GM12878 (cell line): ENCODE results near the gene SH3GL3. TPM values are rescaled to one million over a fixed set of nuclear protein-coding genes. Genes with fewer than 3 reads are reported as not detected.

ENCODE experiments used
- ATAC-seq: fragments of 200-7000 bp; cut with Tn5 transposase; 3 replicates; pipeline ENCODE4 v1.9.1; 2020; ENCODE audit warnings: mild to moderate bottlenecking, moderate library complexity
- BruUV-seq: library from RNA; stranded (reverse); fragments of 400-500 nt; replicated peaks from 2 replicates; lab custom pipeline; 2021; lab: Mats Ljungman, UMichigan
- CTCF ChIA-PET: fragments of 300-600 bp; sonication (Branson Sonifier 250); formaldehyde crosslinking; extraction: SDS; loops from one replicate; lab custom pipeline; 2021; ENCODE audit warnings: inconsistent platforms; lab: Yijun Ruan, JAX
- POLR2A ChIA-PET: fragments of 350-600 bp; formaldehyde crosslinking; extraction: SDS; loops from one replicate; lab custom pipeline; 2021; ENCODE audit warnings: inconsistent platforms; lab: Charles Lee
- RAD21 ChIA-PET: fragments of 300-600 bp; sonication (Branson Sonifier 250); formaldehyde crosslinking; loops from one replicate; lab custom pipeline; 2023; ENCODE audit warnings: antibody characterized with exemption; ENCODE audit not compliant: unreplicated experiment; lab: Charles Lee
- SMC1A ChIA-PET: fragments of 300-600 bp; sonication (Branson Sonifier 250); formaldehyde crosslinking; loops from one replicate; lab custom pipeline; 2023; ENCODE audit not compliant: unreplicated experiment, uncharacterized antibody; lab: Charles Lee
- DNase-seq: peaks from one replicate; pipeline ENCODE4 v3.0.0-alpha.2; 2011; ENCODE audit warnings: low read depth, low spot score
- FAIRE-seq: peaks from 3 replicates; lab custom pipeline; 2011; peaks lifted over from hg19 to GRCh38; lab: Jason Lieb, UNC
- H2AFZ ChIP-seq: 2 replicates; pipeline ENCODE4 v1.6.0; 2011; ENCODE audit warnings: low read depth, low read length, control low read depth; ENCODE audit not compliant: control insufficient read depth
- H3K27ac ChIP-seq: 2 replicates; pipeline ENCODE4 v1.5.1; 2011; ENCODE audit warnings: control low read depth; ENCODE audit not compliant: control insufficient read depth, insufficient read depth
- H3K27me3 ChIP-seq, 2 experiments: replicated peaks in 1 of 2; 2 replicates each; pipeline versions ENCODE4 v1.6.0 to v1.6.1; 2011; ENCODE audit warnings: low read length in 1 of 2; ENCODE audit not compliant: control insufficient read depth in 2 of 2, insufficient read depth in 2 of 2
- H3K36me3 ChIP-seq, 2 experiments: 2 replicates each; pipeline ENCODE4 v1.5.1; 2011; ENCODE audit warnings: low read length in 1 of 2; ENCODE audit not compliant: control insufficient read depth in 2 of 2, insufficient read depth in 2 of 2
- H3K4me1 ChIP-seq: 2 replicates; pipeline ENCODE4 v1.6.1; 2011; ENCODE audit warnings: mild to moderate bottlenecking, low read length, moderate library complexity, mixed read lengths; ENCODE audit not compliant: control insufficient read depth, insufficient read depth
- H3K4me2 ChIP-seq: 2 replicates; pipeline ENCODE4 v1.6.0; 2011; ENCODE audit warnings: control low read depth; ENCODE audit not compliant: control insufficient read depth, insufficient read depth
- H3K4me3 ChIP-seq: fragments of 200-600 bp; sonication (generic); 2 replicates; pipeline ENCODE4 v1.5.1; 2016
- H3K79me2 ChIP-seq: 2 replicates; pipeline ENCODE4 v1.6.0; 2011; ENCODE audit warnings: low read length; ENCODE audit not compliant: control insufficient read depth, insufficient read depth
- H3K9ac ChIP-seq: 2 replicates; pipeline ENCODE4 v1.8.0; 2011; ENCODE audit warnings: low read length, control low read depth, mixed read lengths; ENCODE audit not compliant: control insufficient read depth, insufficient read depth
- H3K9me3 ChIP-seq: replicated peaks from 3 replicates; pipeline ENCODE4 v1.5.1; 2011; ENCODE audit warnings: mild to moderate bottlenecking, low read length; ENCODE audit not compliant: control insufficient read depth, insufficient read depth
- H4K20me1 ChIP-seq: 2 replicates; pipeline ENCODE4 v1.6.0; 2011; ENCODE audit not compliant: control insufficient read depth, insufficient read depth
- KLF5 ChIP-seq: fragments of 450-650 bp; IDR thresholded peaks from 2 replicates; pipeline ENCODE4 v1.6.1; 2014; ENCODE audit warnings: mild to moderate bottlenecking; ENCODE audit not compliant: partially characterized antibody
- MYC ChIP-seq: IDR thresholded peaks from 2 replicates; pipeline ENCODE4 v1.6.1; 2011; ENCODE audit warnings: mild to moderate bottlenecking, low read length, moderate library complexity, inconsistent platforms; ENCODE audit not compliant: insufficient read depth, insufficient replicate concordance, insufficient read length, severe bottlenecking
- NFYB ChIP-seq: IDR thresholded peaks from 2 replicates; pipeline ENCODE4 v1.6.1; 2011; ENCODE audit warnings: low read depth, mild to moderate bottlenecking, low read length, improper control_type of control experiment, moderate library complexity; ENCODE audit not compliant: insufficient read depth
- POLR2AphosphoS5 ChIP-seq: IDR thresholded peaks from 2 replicates; pipeline ENCODE4 v1.6.1; 2011; ENCODE audit warnings: mild to moderate bottlenecking, low read length, inconsistent platforms
- SIN3A ChIP-seq: IDR thresholded peaks from 2 replicates; pipeline ENCODE4 v1.6.1; 2012; ENCODE audit warnings: low read depth, low read length, improper control_type of control experiment
- SPI1 ChIP-seq: IDR thresholded peaks from 2 replicates; pipeline ENCODE4 v1.6.1; 2011; ENCODE audit warnings: low read depth, mild to moderate bottlenecking, low read length, moderate library complexity, borderline replicate concordance; ENCODE audit not compliant: insufficient read depth
- YY1 ChIP-seq: IDR thresholded peaks from 2 replicates; pipeline ENCODE4 v1.6.1; 2011; ENCODE audit warnings: low read depth, mild to moderate bottlenecking, low read length
- WGBS: methylation state at CpG from one replicate; pipeline ENCODE4 v1.1.6; 2016; ENCODE audit warnings: low lambda C conversion rate; ENCODE audit not compliant: insufficient replicate concordance, insufficient coverage; ENCODE audit errors: missing lambda C conversion rate; 5-methylcytosine and 5-hydroxymethylcytosine counted together
- in situ Hi-C: fragments of 300-500 bp; cut with MboI; formaldehyde crosslinking; loops from 9 replicates; pipeline ENCODE4 v1.14.3; 2018; ENCODE audit warnings: mixed read lengths
- intact Hi-C: fragments of 100-400 bp; cut with micrococcal nuclease; formaldehyde crosslinking; loops from one replicate; pipeline ENCODE4 v1.14.2; 2022; ENCODE audit not compliant: unreplicated experiment
- polyA plus RNA-seq, 11 experiments: library from polyadenylated mRNA; depleted of rRNA in 4 of 11; unstranded in 6 of 11; stranded (reverse) in 5 of 11; fragments of >200 nt; fragmentation: Nextera tagmentation in 4 of 11; fragmentation: Illumina TruSeq in 1 of 11; extraction: Ambion mirVana in 4 of 11; extraction: Trizol in 1 of 11; gene quantifications; 1 replicate in 1 of 11; 2 replicates in 10 of 11; pipeline versions ENCODE4 v1.2.1 to v1.2.3, GENCODE V29; 2011 to 2016; ENCODE audit warnings: inconsistent platforms in 2 of 11, missing spikeins in 2 of 11, low read depth in 1 of 11
- total RNA-seq, 4 experiments: library from RNA; depleted of rRNA in 3 of 4; stranded (reverse); fragments of >200 nt in 3 of 4; fragmentation: Illumina TruSeq in 1 of 4; extraction: Trizol in 1 of 4; gene quantifications; 2 replicates each; pipeline versions ENCODE4 v1.2.1 to v1.2.3, GENCODE V29; 2013 to 2021
- TF ChIP-seq, protein P1 (sequence below): fragments of 450-650 bp; IDR thresholded peaks from 2 replicates; pipeline ENCODE4 v1.6.1; 2017; ENCODE audit warnings: mild to moderate bottlenecking, moderate library complexity
- TF ChIP-seq, protein P2 (sequence below): fragments of 450-650 bp; IDR thresholded peaks from 2 replicates; pipeline ENCODE4 v1.6.1; 2017; ENCODE audit warnings: antibody characterized with exemption, mild to moderate bottlenecking, moderate library complexity
- TF ChIP-seq, protein P3 (sequence below): fragments of 450-650 bp; IDR thresholded peaks from 2 replicates; pipeline ENCODE4 v1.6.1; 2016; ENCODE audit warnings: mild to moderate bottlenecking
- TF ChIP-seq, protein P4 (sequence below): fragments of 450-650 bp; formaldehyde crosslinking; IDR thresholded peaks from 2 replicates; pipeline ENCODE4 v1.5.0; 2022; ENCODE audit warnings: mild to moderate bottlenecking, missing genetic modification characterization

Gene SH3GL3
- total and polyA plus RNA-seq, 10 of the 15 experiments (the other 5 are each of a cell fraction or from before 2014, with no cell fraction given): not detected

DNA sequence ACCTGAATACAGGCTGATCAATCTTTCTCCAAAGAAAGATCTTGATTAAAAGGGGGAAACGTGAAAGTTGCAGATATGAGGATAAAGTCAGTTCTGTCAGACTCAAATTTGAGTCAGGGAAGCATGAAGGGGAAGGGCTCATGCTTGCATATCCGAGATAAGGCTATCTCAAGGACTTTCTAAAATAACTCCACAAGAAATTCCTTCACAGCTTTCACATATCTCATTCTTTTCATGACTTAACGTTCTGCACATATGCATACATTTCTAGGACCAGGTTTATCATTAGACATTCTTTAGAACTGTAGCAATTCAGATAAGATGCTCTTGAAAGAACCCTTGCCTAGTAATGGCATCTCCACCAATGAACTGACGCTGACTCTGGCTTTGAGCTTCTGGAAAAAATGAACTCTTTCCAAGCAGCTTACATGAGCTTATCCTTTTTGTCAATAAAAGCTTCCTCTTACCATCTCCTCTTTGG is 15.9 kb downstream of the SH3GL3 start:
- no peaks in the 10 kb centered on the region; a peak in 1 of 4 replicates for H3K27me3 ChIP-seq
- POLR2A ChIA-PET: no interaction called here

More for the DNA sequence above, 15.9 kb downstream of the SH3GL3 start:
- H3K9ac ChIP-seq: no peak overlapping the region
- ATAC-seq (no peak), FAIRE-seq (no peak), DNase-seq (no peak)
- no peaks in the 10 kb centered on the region for H3K9me3 ChIP-seq
- H4K20me1 ChIP-seq: no peaks in the 10 kb centered on the region
- BruUV-seq: no TSS peak
- no peak overlapping the region for H3K27ac ChIP-seq
- in situ Hi-C loops: no loop called here
- TF ChIP-seq KLF5 (no peak), POLR2AphosphoS5 (no peak), NFYB (no peak), YY1 (no peak), MYC (no peak), SIN3A (no peak), SPI1 (no peak)
- TF ChIP-seq, protein P1, sequence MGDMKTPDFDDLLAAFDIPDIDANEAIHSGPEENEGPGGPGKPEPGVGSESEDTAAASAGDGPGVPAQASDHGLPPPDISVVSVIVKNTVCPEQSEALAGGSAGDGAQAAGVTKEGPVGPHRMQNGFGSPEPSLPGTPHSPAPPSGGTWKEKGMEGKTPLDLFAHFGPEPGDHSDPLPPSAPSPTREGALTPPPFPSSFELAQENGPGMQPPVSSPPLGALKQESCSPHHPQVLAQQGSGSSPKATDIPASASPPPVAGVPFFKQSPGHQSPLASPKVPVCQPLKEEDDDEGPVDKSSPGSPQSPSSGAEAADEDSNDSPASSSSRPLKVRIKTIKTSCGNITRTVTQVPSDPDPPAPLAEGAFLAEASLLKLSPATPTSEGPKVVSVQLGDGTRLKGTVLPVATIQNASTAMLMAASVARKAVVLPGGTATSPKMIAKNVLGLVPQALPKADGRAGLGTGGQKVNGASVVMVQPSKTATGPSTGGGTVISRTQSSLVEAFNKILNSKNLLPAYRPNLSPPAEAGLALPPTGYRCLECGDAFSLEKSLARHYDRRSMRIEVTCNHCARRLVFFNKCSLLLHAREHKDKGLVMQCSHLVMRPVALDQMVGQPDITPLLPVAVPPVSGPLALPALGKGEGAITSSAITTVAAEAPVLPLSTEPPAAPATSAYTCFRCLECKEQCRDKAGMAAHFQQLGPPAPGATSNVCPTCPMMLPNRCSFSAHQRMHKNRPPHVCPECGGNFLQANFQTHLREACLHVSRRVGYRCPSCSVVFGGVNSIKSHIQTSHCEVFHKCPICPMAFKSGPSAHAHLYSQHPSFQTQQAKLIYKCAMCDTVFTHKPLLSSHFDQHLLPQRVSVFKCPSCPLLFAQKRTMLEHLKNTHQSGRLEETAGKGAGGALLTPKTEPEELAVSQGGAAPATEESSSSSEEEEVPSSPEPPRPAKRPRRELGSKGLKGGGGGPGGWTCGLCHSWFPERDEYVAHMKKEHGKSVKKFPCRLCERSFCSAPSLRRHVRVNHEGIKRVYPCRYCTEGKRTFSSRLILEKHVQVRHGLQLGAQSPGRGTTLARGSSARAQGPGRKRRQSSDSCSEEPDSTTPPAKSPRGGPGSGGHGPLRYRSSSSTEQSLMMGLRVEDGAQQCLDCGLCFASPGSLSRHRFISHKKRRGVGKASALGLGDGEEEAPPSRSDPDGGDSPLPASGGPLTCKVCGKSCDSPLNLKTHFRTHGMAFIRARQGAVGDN: no peak
- TF ChIP-seq, protein P2, sequence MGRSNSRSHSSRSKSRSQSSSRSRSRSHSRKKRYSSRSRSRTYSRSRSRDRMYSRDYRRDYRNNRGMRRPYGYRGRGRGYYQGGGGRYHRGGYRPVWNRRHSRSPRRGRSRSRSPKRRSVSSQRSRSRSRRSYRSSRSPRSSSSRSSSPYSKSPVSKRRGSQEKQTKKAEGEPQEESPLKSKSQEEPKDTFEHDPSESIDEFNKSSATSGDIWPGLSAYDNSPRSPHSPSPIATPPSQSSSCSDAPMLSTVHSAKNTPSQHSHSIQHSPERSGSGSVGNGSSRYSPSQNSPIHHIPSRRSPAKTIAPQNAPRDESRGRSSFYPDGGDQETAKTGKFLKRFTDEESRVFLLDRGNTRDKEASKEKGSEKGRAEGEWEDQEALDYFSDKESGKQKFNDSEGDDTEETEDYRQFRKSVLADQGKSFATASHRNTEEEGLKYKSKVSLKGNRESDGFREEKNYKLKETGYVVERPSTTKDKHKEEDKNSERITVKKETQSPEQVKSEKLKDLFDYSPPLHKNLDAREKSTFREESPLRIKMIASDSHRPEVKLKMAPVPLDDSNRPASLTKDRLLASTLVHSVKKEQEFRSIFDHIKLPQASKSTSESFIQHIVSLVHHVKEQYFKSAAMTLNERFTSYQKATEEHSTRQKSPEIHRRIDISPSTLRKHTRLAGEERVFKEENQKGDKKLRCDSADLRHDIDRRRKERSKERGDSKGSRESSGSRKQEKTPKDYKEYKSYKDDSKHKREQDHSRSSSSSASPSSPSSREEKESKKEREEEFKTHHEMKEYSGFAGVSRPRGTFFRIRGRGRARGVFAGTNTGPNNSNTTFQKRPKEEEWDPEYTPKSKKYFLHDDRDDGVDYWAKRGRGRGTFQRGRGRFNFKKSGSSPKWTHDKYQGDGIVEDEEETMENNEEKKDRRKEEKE: no peak
- TF ChIP-seq, protein P3, sequence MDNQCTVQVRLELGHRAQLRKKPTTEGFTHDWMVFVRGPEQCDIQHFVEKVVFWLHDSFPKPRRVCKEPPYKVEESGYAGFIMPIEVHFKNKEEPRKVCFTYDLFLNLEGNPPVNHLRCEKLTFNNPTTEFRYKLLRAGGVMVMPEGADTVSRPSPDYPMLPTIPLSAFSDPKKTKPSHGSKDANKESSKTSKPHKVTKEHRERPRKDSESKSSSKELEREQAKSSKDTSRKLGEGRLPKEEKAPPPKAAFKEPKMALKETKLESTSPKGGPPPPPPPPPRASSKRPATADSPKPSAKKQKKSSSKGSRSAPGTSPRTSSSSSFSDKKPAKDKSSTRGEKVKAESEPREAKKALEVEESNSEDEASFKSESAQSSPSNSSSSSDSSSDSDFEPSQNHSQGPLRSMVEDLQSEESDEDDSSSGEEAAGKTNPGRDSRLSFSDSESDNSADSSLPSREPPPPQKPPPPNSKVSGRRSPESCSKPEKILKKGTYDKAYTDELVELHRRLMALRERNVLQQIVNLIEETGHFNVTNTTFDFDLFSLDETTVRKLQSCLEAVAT: no peak
- TF ChIP-seq, protein P4, sequence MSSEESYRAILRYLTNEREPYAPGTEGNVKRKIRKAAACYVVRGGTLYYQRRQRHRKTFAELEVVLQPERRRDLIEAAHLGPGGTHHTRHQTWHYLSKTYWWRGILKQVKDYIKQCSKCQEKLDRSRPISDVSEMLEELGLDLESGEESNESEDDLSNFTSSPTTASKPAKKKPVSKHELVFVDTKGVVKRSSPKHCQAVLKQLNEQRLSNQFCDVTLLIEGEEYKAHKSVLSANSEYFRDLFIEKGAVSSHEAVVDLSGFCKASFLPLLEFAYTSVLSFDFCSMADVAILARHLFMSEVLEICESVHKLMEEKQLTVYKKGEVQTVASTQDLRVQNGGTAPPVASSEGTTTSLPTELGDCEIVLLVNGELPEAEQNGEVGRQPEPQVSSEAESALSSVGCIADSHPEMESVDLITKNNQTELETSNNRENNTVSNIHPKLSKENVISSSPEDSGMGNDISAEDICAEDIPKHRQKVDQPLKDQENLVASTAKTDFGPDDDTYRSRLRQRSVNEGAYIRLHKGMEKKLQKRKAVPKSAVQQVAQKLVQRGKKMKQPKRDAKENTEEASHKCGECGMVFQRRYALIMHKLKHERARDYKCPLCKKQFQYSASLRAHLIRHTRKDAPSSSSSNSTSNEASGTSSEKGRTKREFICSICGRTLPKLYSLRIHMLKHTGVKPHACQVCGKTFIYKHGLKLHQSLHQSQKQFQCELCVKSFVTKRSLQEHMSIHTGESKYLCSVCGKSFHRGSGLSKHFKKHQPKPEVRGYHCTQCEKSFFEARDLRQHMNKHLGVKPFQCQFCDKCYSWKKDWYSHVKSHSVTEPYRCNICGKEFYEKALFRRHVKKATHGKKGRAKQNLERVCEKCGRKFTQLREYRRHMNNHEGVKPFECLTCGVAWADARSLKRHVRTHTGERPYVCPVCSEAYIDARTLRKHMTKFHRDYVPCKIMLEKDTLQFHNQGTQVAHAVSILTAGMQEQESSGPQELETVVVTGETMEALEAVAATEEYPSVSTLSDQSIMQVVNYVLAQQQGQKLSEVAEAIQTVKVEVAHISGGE: no peak
- H3K36me3 ChIP-seq: no peaks in the 10 kb centered on the region
- WGBS: 0% methylated on average over 4 of the region's 4 CpGs
- no peak overlapping the region for H3K4me2 ChIP-seq
- H3K4me1 ChIP-seq: no peaks in the 10 kb centered on the region
- SMC1A ChIA-PET: interaction anchor here (1.2 kb wide), 1 partner anchor 9 kb away, joined by 3 read pairs; no protein-coding TSS in a partner anchor
- RAD21 ChIA-PET: no interaction called here
- no peaks in the 10 kb centered on the region for H3K79me2 ChIP-seq
- no peak overlapping the region for H3K4me3 ChIP-seq
- no peak overlapping the region for H2AFZ ChIP-seq
- intact Hi-C loops: no loop called here
- CTCF ChIA-PET: no interaction called here
